Muscle of arm (tissue), 14 donors: ENCODE results near the gene PSMA3. TPM values are rescaled to one million over a fixed set of nuclear protein-coding genes. Genes with fewer than 3 reads are reported as not detected.

Experiments used
- DNase-seq: peaks from one replicate; pipeline ENCODE4 v3.0.0-alpha.2; 2013
- long read RNA-seq, 11 donors: transcript quantifications; one replicate each; lab custom pipeline, GENCODE V29; 2026
- polyA plus RNA-seq, 12 donors: library from polyadenylated mRNA; unstranded; fragments of 120-200 nt; gene quantifications; one replicate each; pipeline ENCODE4 v1.2.1, GENCODE V29; 2013; ENCODE audit not compliant: insufficient read length in 12 of 12

Gene PSMA3
- polyA plus RNA-seq: 100 to 1,000 TPM in 7 of 12 donors, 10 to 100 TPM in 4, not detected in 1; 65.1 to 145 (median 107) TPM
- long read RNA-seq, donor 1, transcript PSMA3-212 (3 exons, 730 nt): minor isoform, 9 of 99 reads
- long read RNA-seq, donor 1, transcript PSMA3-201 (11 exons, 970 nt): major isoform, 55 of 99 reads
- long read RNA-seq, donor 1, partial matches to known transcripts: 33 of 99 reads
- long read RNA-seq, donor 1, other reads (novel, unspliced or antisense): 0 of 99 reads
- long read RNA-seq, donor 2, transcript PSMA3-201 (11 exons, 970 nt): major isoform, 77 of 98 reads
- long read RNA-seq, donor 2, partial matches to known transcripts: 11 of 98 reads
- long read RNA-seq, donor 2, other reads (novel, unspliced or antisense): 6 of 98 reads
- long read RNA-seq, donor 3, transcript PSMA3-201 (11 exons, 970 nt): major isoform, 35 of 70 reads
- long read RNA-seq, donor 3, partial matches to known transcripts: 30 of 70 reads
- long read RNA-seq, donor 3, other reads (novel, unspliced or antisense): 0 of 70 reads
- long read RNA-seq, donor 4, transcript PSMA3-201 (11 exons, 970 nt): major isoform, 23 of 33 reads
- long read RNA-seq, donor 4, partial matches to known transcripts: 8 of 33 reads
- long read RNA-seq, donor 4, other reads (novel, unspliced or antisense): 0 of 33 reads
- long read RNA-seq, donor 5, transcript PSMA3-212 (3 exons, 730 nt): minor isoform, 6 of 80 reads
- long read RNA-seq, donor 5, transcript PSMA3-201 (11 exons, 970 nt): major isoform, 59 of 80 reads
- long read RNA-seq, donor 5, partial matches to known transcripts: 11 of 80 reads
- long read RNA-seq, donor 5, other reads (novel, unspliced or antisense): 0 of 80 reads
- long read RNA-seq, donor 6, transcript PSMA3-201 (11 exons, 970 nt): major isoform, 41 of 59 reads
- long read RNA-seq, donor 6, transcript PSMA3-212 (3 exons, 730 nt): minor isoform, 7 of 59 reads
- long read RNA-seq, donor 6, partial matches to known transcripts: 9 of 59 reads
- long read RNA-seq, donor 6, other reads (novel, unspliced or antisense): 0 of 59 reads
- long read RNA-seq, donor 7, transcript PSMA3-201 (11 exons, 970 nt): major isoform, 26 of 48 reads
- long read RNA-seq, donor 7, partial matches to known transcripts: 14 of 48 reads
- long read RNA-seq, donor 7, other reads (novel, unspliced or antisense): 5 of 48 reads
- long read RNA-seq, donor 8, transcript PSMA3-201 (11 exons, 970 nt): major isoform, 58 of 77 reads
- long read RNA-seq, donor 8, transcript PSMA3-212 (3 exons, 730 nt): minor isoform, 6 of 77 reads
- long read RNA-seq, donor 8, partial matches to known transcripts: 10 of 77 reads
- long read RNA-seq, donor 8, other reads (novel, unspliced or antisense): 0 of 77 reads
- long read RNA-seq, donor 9, transcript PSMA3-201 (11 exons, 970 nt): major isoform, 33 of 60 reads
- long read RNA-seq, donor 9, partial matches to known transcripts: 23 of 60 reads
- long read RNA-seq, donor 9, other reads (novel, unspliced or antisense): 0 of 60 reads
- long read RNA-seq, donor 10, transcript PSMA3-212 (3 exons, 730 nt): minor isoform, 6 of 60 reads
- long read RNA-seq, donor 10, transcript PSMA3-201 (11 exons, 970 nt): major isoform, 41 of 60 reads
- long read RNA-seq, donor 10, partial matches to known transcripts: 8 of 60 reads
- long read RNA-seq, donor 10, other reads (novel, unspliced or antisense): 0 of 60 reads
- long read RNA-seq, donor 11, transcript PSMA3-212 (3 exons, 730 nt): minor isoform, 5 of 122 reads
- long read RNA-seq, donor 11, transcript PSMA3-201 (11 exons, 970 nt): major isoform, 59 of 122 reads
- long read RNA-seq, donor 11, partial matches to known transcripts: 41 of 122 reads
- long read RNA-seq, donor 11, other reads (novel, unspliced or antisense): 15 of 122 reads

DNA sequence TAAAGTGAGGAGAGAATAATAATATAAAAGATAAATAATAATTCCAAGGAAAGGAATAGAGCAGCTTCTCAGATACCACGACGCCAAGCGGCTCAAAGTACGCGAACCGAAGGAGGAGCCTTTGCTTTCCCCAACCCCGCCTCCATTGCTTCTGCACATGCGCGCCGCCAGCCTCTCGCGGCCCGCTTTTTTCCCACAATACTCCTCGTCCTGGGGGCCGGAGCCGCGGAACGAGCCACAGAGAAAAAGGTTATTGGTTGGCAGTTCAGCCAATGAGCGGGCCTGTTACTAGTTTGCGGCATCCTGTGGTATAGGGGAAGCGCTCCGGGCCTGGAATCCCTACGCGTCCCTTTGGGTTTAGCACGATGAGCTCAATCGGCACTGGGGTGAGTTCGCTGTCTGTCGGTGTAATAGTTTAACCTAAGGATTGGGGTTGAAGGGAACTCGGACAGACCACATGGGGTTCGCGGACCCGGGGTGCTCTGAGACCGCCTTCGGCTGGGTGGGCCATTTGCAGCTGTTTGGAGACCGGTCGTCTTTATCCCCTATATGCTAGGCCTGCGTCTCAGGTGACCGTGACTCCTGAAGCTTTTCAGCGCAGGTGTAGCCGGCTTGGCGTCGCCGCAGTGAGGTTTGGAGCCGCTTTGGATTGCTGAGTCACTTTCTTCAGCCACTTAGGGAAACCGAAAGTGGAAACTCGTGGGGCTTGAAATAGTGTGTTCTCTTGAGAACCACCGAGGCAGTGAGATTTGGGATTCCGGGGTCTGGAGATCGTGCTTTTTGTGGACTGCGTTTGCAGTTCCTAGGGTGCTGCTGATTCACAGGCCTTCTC is at the start of gene PSMA3:
Gene PSMA3 (plus strand): TSS at position 288 of the 832 bp plus-strand sequence. CDS start 78 bp downstream, at position 366.
- peak; percentile 98 for DNase-seq

GRCh38 chr14:58196198-58196597 is 48.4 kb upstream of the PSMA3 start:
- DNase-seq: no peak

DNA sequence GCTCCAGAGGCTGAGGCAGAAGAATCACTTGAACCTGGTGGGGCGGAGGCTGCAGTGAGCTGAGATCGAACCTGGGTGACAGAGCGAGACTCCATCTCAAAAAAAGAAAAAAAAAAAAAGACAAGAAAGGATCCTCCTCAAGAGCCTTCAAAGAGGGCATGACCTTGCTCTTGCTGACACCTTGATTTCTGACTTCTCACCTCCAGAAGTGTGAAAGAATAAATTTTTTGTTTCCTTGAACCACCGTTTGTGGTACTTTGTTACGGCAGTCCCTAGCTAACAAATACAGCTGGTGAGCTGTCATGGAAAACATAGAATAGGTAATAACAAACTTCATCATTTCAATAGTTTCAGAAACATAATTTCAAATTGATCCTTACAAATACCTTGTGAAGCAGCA is 46.6 kb upstream of the PSMA3 start:
- DNase-seq: no peak

DNA sequence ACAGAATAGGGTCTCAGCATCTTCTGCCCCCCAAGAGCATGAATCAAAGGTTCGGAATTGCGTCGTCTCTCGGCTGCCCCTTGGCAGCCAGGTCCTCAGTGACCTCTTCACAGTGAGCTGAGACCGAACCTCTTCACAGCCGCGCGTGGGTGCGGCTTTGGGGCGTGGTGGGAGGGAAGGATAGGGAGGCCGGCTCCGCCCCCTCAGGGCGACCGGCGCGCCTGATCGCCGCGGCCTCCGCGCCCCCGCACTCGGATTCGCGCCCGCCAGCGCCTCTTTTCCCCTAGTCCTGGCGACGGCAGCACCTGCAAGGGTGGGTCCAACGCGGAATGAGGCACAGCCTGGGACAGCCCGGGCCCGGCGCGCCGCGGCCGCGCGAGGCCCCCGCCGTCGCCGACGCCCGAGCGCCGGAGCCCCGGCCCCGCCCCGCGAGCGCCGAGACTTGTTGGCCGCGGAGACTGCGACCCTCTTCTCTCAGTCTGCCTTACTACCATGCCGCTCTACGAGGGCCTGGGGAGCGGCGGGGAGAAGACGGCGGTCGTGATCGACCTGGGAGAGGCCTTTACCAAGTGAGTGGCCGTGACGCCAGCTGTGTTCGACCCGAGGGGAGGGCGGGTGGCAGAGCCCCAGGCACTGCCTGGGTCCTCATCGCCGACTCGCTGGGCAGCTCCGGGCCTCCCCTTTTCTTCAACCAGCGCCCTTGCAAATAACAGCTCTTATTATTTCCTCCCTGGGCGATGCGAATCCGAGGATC is 44.7 kb upstream of the PSMA3 start, which contains the start of gene ACTR10:
Gene ACTR10 (plus strand): TSS at position 424 of the 754 bp plus-strand sequence. CDS start 69 bp downstream, at position 493.
- DNase-seq: peak; percentile 88

GRCh38 chr14:58200480-58200841 is 44.2 kb upstream of the PSMA3 start:
- DNase-seq: no peak

GRCh38 chr14:58200846-58201245 is 43.8 kb upstream of the PSMA3 start:
- DNase-seq: no peak

GRCh38 chr14:58213176-58213575 is 31.5 kb upstream of the PSMA3 start:
- no peak for DNase-seq

GRCh38 chr14:58215191-58215914 is 29.3 kb upstream of the PSMA3 start:
- DNase-seq: no peak

DNA sequence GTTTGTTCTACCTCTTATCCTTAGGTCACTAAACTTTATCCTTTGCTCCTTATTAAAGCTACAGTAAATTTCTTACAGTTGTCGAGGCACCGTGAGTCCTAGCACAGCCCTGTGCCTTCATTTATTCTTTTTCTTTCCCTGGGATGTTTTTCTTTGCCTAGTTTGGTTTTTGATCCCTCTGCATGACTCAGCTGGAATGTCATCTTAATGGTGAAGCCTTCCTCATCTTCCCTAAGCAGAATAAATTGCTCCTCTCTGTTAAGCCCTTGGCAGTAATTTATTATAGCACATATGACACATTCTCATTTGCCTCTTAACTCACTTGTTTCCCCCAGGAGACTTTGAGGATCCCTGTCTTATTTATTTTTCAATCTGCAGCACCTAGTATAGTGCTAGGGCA is 28.1 kb upstream of the PSMA3 start:
- DNase-seq: no peak

GRCh38 chr14:58227096-58227819 is 17.4 kb upstream of the PSMA3 start:
- no peak for DNase-seq

DNA sequence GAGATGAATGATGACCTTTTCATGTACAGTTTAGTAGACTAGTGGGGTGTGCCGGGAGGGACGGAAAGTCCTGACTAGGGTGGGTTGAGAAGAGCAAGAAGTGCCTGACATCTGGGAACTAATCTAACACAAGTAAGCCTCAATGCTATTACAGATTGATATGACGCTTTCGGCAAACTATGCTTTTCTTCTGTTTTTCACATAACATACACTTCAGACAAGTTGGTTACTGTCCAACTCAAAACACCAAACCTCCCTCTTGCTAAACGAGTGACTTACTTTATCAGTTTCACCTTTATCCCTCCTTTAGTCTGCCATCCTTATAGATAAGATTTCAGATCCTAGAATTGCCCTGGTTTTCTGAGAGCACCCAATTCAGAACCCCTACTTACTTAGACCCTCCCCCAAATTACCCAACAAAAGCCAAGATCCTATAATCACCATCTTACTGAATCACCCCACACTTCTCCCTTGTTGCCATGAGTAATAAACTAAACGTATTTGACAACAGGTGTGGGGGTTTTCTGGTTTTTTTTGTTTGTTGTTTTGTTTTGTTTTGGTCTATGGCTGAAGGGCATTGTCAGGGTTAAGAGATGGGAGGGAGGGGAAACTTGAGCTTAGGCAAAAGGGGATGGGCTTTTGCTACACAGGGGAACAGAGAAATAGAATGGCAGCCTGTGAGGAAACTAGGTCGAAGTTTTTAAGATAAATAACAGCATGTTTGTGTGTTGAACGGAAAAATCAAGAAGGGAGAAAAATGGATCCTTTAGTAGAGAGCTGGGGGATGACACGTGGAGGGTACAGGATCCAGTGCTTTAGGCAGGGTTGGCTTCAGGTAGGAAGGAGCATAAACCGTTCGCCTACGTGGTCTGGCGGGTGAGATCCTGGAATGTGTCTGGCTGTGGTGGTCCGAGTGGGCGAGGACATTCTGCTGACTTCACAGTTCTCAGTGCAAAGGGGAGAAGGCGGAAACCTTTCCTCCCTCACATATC is 6.1 kb upstream of the PSMA3 start:
- peak; percentile 63 for DNase-seq

DNA sequence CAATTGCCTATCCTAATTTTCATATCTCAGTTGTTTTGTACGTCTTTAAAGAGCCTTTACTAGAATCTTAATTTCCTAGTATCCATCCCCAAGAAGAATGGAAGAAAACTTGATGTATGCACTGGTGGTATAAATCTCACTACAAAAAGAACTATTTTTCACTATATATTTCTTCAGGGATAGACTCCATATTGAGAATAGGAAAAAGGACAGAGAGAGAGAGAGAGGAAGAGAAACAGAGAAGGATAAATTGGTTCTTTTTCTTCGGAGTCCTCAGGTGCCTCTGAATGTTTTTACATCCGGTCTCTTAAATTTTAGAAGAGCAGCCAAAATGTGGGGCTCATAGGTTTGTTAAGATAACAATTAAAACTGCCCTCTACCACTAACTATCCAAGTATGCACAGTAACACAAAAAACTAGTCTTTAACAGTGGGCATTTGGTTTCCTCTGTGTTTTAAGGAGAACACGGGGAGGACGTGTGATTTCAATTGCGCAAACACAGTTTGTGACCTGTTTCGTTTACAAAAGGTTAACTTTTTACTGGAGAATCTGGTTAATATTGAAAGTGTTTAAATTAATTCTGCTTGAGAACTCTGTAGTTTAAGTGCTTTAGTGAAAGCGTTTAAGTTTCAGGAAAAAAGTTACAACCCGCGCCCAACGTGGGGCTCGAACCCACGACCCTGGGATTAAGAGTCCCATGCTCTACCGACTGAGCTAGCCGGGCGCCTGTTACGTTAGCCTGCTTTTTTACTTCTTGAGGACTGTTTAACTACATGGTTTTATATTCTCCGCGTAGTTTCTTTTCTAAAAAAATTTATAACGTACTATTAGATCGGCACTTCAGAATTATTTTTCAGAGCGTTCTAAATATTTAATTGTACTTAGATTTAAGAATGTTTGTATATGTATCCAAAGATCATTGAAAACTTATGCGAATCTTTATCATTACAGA is 5.1 kb upstream of the PSMA3 start:
- peak; percentile 85 for DNase-seq

DNA sequence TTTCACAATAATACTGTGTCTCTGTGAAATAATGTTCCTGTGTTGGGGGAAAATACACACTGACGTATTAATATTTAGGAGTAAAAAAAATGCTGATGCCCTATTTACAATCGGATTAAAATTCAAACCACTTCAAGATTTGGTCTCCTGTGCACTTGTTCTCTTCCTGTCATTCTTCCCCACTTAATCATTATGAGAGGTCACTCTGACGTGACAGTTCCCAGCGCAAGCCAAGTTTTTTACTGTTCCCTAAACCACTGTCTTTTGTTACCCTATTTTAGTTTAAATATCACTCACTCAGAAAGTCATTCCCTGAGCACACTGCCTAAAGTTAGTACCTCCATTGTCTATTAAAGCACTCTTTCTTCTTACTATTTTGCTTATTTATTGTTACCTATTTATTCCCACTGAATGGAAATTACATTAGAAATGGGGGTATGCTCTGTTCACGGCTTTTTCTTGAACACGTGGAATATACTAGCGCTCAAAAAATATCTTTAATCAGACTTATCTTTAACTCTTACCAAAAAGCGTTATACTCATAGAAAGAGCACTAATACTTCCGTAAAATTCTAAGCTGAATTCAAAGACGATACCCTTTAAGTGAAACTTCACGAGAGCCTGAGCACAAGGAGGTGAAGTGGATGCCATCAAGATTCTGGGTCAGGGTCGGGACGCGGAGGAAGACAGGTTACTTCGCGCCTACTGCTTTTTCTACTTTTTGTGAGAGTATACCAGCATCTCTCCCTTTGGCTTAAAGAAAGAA is 670 bp upstream of the PSMA3 start:
- DNase-seq: peak; percentile 33

- DNase-seq: no peak
Measured at GRCh38 chr14:58245562-58245961, 919 bp downstream of the PSMA3 start.
